Measurements from ENCODE around the gene ZRANB1.

- TF ChIP-seq FOXM1 (IDR thresholded peaks at IDR 0.05; ENCODE audit: borderline replicate concordance): no peak
- no peak for TF ChIP-seq SP1 (IDR thresholded peaks at IDR 0.05)
- TF ChIP-seq BHLHE40 (IDR thresholded peaks at IDR 0.05; ENCODE audit: borderline replicate concordance): no peak
- no peak for TF ChIP-seq SUZ12 (IDR thresholded peaks at IDR 0.05)
Measured at GRCh38 chr10:125030567-125031197, 88.8 kb downstream of the ZRANB1 start.
